B cell (primary cell): ENCODE results near the gene CNNM3. TPM values are rescaled to one million over a fixed set of nuclear protein-coding genes. Genes with fewer than 3 reads are reported as not detected.

Experiments
- ATAC-seq: fragments of 200-7000 bp; cut with Tn5 transposase; one replicate; pipeline ENCODE4 v1.10.0; 2021; ENCODE audit warnings: low read depth, mild to moderate bottlenecking, moderate number of reproducible peaks, moderate library complexity
- CTCF ChIA-PET: fragments of 350-600 bp; sonication (Branson Sonifier 250); formaldehyde crosslinking; loops from one replicate; lab custom pipeline; 2021; ENCODE audit warnings: antibody characterized with exemption, inconsistent platforms; lab: Charles Lee
- POLR2A ChIA-PET: fragments of 350-600 bp; sonication (Branson Sonifier 250); formaldehyde crosslinking; loops from one replicate; lab custom pipeline; 2021; ENCODE audit warnings: antibody characterized with exemption; lab: Charles Lee
- DNase-seq: peaks from one replicate; pipeline ENCODE4 v3.0.0; 2013
- H2AFZ ChIP-seq: 2 replicates; pipeline ENCODE4 v1.6.1; 2012; ENCODE audit warnings: mild to moderate bottlenecking, low read depth, low read length; ENCODE audit not compliant: insufficient read depth, poor library complexity, severe bottlenecking
- H3K27ac ChIP-seq, 2 donors: 1 replicate in 1 of 2; 2 replicates in 1 of 2; pipeline ENCODE4 v1.5.1; 2012 to 2013; ENCODE audit warnings: low read length in 2 of 2, mild to moderate bottlenecking in 2 of 2, moderate library complexity in 1 of 2
- H3K27me3 ChIP-seq, 4 experiments: fragments of 200-600 bp in 1 of 4; sonication (generic) in 1 of 4; replicated peaks in 1 of 4; 1 replicate in 2 of 4; 2 replicates in 2 of 4; pipeline versions ENCODE4 v1.6.1 to v1.7.0; 2013 to 2016; ENCODE audit warnings: low read length in 3 of 4, mild to moderate bottlenecking in 2 of 4, mixed read lengths in 1 of 4, moderate library complexity in 1 of 4; ENCODE audit not compliant: insufficient read depth in 4 of 4, control insufficient read depth in 3 of 4; ENCODE audit errors: control extremely low read depth in 1 of 4
- H3K36me3 ChIP-seq, 2 experiments: replicated peaks in 1 of 2; 1 replicate in 1 of 2; 2 replicates in 1 of 2; pipeline versions ENCODE4 v1.6.1 to v1.7.1; 2013; ENCODE audit warnings: low read length in 1 of 2; ENCODE audit not compliant: insufficient read depth in 2 of 2, control insufficient read depth in 1 of 2; ENCODE audit errors: control extremely low read depth in 1 of 2, extremely low read depth in 1 of 2
- H3K4me1 ChIP-seq, 2 donors: fragments of 200-600 bp in 1 of 2; sonication (generic) in 1 of 2; 1 replicate in 1 of 2; 2 replicates in 1 of 2; pipeline versions ENCODE4 v1.5.1 to v1.6.1; 2013 to 2017; ENCODE audit warnings: low read length in 2 of 2; ENCODE audit not compliant: control insufficient read depth in 2 of 2, insufficient read depth in 2 of 2
- H3K4me2 ChIP-seq: replicated peaks from 2 replicates; pipeline ENCODE3; 2012; ENCODE audit warnings: mild to moderate bottlenecking, low read depth, low read length; ENCODE audit not compliant: poor library complexity, severe bottlenecking
- H3K4me3 ChIP-seq, 5 experiments: fragments of 200-600 bp in 1 of 5; sonication (generic) in 1 of 5; 1 replicate in 3 of 5; 2 replicates in 2 of 5; pipeline versions ENCODE4 v1.5.1 to v1.7.0; 2011 to 2016; ENCODE audit warnings: low read length in 4 of 5, mild to moderate bottlenecking in 4 of 5, low read depth in 2 of 5, control low read depth in 1 of 5, moderate library complexity in 1 of 5; ENCODE audit not compliant: insufficient read depth in 1 of 5; ENCODE audit errors: control extremely low read depth in 1 of 5, extremely low read depth in 1 of 5
- H3K79me2 ChIP-seq: fragments of 200-600 bp; sonication (generic); one replicate; pipeline ENCODE4 v1.6.0; 2016; ENCODE audit warnings: low read length; ENCODE audit not compliant: control insufficient read depth, insufficient read depth
- H3K9ac ChIP-seq: fragments of 200-600 bp; sonication (generic); 2 replicates; pipeline ENCODE4 v1.6.1; 2017; ENCODE audit warnings: mild to moderate bottlenecking, low read length, moderate library complexity
- H3K9me3 ChIP-seq, 3 donors: one replicate each; pipeline versions ENCODE4 v1.6.1 to v1.7.1; 2013; ENCODE audit warnings: low read length in 2 of 3; ENCODE audit not compliant: control insufficient read depth in 2 of 3, insufficient read depth in 1 of 3; ENCODE audit errors: control extremely low read depth in 1 of 3
- H4K20me1 ChIP-seq: 2 replicates; pipeline ENCODE4 v1.6.0; 2012; ENCODE audit warnings: mild to moderate bottlenecking, low read length; ENCODE audit not compliant: insufficient read depth, control insufficient read depth, poor library complexity, severe bottlenecking
- H3K27ac Mint-ChIP-seq: one replicate; pipeline ENCODE4 v1.8.0; 2021; ENCODE audit warnings: mixed read lengths
- H3K27me3 Mint-ChIP-seq: one replicate; pipeline ENCODE4 v1.8.0; 2021; ENCODE audit warnings: mixed read lengths
- H3K4me1 Mint-ChIP-seq: one replicate; pipeline ENCODE4 v1.8.0; 2021; ENCODE audit warnings: mixed read lengths
- H3K4me3 Mint-ChIP-seq: one replicate; pipeline ENCODE4 v1.8.0; 2021; ENCODE audit warnings: mixed read lengths
- H3K9me3 Mint-ChIP-seq: one replicate; pipeline ENCODE4 v1.8.0; 2022; ENCODE audit warnings: mixed read lengths; ENCODE audit not compliant: insufficient read depth
- EZH2 ChIP-seq: IDR thresholded peaks from 2 replicates; pipeline ENCODE4 v1.6.1; 2012; ENCODE audit warnings: borderline replicate concordance, low read depth, mild to moderate bottlenecking, moderate library complexity, low read length; ENCODE audit not compliant: insufficient read depth, poor library complexity, severe bottlenecking
- WGBS: methylation state at CpG from one replicate; pipeline ENCODE4 v1.1.5; 2013; ENCODE audit warnings: missing lambda C conversion rate; ENCODE audit not compliant: insufficient coverage; 5-methylcytosine and 5-hydroxymethylcytosine counted together
- intact Hi-C: fragments of 100-400 bp; cut with micrococcal nuclease; formaldehyde crosslinking; loops from one replicate; pipeline ENCODE4 v1.10.0; 2022
- polyA plus RNA-seq: library from polyadenylated mRNA; depleted of rRNA; stranded (reverse); fragments of >200 nt; gene quantifications from 2 replicates; pipeline ENCODE4 v1.2.3, GENCODE V29; 2012
- total RNA-seq, 2 donors: library from RNA; stranded (reverse); fragments of 120-200 nt in 1 of 2; gene quantifications; 1 replicate in 1 of 2; 2 replicates in 1 of 2; pipeline versions ENCODE4 v1.2.3 to v1.2.4, GENCODE V29; 2013 to 2022
- TF ChIP-seq, protein P1 (sequence below): fragments of 200-600 bp; IDR thresholded peaks from one replicate; pipeline ENCODE4 v1.8.0; 2022; ENCODE audit warnings: antibody characterized with exemption, mild to moderate bottlenecking

The CNNM3 gene
- total and polyA plus RNA-seq, 2 donors (not counting 1 experiment from before 2014, with no cell fraction given) = 28.8 to 54.7 TPM

DNA sequence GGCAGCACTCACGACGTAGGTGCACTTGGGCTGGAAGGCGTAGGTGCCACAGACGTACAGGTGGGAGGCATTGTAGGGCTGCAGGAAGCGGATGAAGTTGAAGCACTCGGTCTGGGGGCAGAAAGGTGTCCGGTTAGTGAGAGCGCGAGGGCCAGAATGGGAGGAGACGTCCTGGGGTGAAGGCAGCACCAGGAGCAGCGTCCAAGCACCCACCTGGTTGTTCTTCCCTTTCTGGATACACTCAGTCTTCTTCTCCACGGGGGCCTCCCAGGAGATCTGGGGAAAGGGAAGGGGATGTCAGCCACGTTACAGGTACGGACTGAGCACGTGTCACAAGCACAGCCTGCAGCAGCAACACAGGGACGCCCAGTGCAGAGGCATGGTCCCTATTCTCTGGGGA is 49.6 kb downstream of the CNNM3 start:
- H3K9ac ChIP-seq = no peak overlapping the region
- ATAC-seq (no peak), DNase-seq (no peak)
- H3K27me3 ChIP-seq = peaks cover 0 to 34% (median 12%) of the 10 kb centered on the region in 4 experiments
- TF ChIP-seq, protein P1, sequence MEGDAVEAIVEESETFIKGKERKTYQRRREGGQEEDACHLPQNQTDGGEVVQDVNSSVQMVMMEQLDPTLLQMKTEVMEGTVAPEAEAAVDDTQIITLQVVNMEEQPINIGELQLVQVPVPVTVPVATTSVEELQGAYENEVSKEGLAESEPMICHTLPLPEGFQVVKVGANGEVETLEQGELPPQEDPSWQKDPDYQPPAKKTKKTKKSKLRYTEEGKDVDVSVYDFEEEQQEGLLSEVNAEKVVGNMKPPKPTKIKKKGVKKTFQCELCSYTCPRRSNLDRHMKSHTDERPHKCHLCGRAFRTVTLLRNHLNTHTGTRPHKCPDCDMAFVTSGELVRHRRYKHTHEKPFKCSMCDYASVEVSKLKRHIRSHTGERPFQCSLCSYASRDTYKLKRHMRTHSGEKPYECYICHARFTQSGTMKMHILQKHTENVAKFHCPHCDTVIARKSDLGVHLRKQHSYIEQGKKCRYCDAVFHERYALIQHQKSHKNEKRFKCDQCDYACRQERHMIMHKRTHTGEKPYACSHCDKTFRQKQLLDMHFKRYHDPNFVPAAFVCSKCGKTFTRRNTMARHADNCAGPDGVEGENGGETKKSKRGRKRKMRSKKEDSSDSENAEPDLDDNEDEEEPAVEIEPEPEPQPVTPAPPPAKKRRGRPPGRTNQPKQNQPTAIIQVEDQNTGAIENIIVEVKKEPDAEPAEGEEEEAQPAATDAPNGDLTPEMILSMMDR = no peak
- TF ChIP-seq EZH2 = no peak
- H2AFZ ChIP-seq = no peak overlapping the region
- Mint-ChIP-seq H3K4me3 (no peak overlapping the region), H3K27me3 (peaks cover 24% of the 10 kb centered on the region), H3K27ac (no peak overlapping the region), H3K4me1 (peaks cover 20% of the 10 kb centered on the region), H3K9me3 (no peaks in the 10 kb centered on the region)
- intact Hi-C loops = no loop called here
- H3K36me3 ChIP-seq = no peaks in the 10 kb centered on the region
- H4K20me1 ChIP-seq = no peaks in the 10 kb centered on the region
- no peaks in the 10 kb centered on the region for H3K79me2 ChIP-seq
- peaks cover 0 to 14% (median 0%) of the 10 kb centered on the region in 3 donors for H3K9me3 ChIP-seq
- no peak overlapping the region for H3K4me3 ChIP-seq
- peaks cover 24 to 30% of the 10 kb centered on the region in 2 donors for H3K4me1 ChIP-seq
- CTCF ChIA-PET = no interaction called here
- no peak overlapping the region for H3K4me2 ChIP-seq
- POLR2A ChIA-PET = no interaction called here
- 98% methylated on average over 7 of the region's 16 CpGs for WGBS
- no peak overlapping the region for H3K27ac ChIP-seq

DNA sequence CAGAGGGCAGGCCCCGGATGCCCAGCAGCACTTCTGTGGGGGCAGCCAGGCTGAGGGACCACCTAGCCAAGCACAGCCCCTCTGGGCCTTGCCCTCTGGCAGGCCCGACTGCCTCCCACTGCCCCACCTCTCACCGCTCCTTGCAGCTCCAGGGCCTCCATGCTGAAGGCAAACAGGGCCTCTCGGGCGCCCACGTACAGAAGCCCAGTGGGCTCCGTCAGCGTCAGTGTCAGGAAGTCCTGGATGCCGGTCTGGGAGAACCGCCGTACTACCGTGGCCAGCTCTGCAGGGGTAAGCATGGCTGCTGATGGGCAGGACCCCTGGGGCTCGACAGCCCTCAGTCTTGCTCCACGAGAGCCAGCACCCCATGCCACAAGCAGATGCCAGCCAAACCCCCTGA is 50.1 kb downstream of the CNNM3 start:
- Histone ChIP-seq H4K20me1 (no peaks in the 10 kb centered on the region), H3K4me1 (peaks cover 27 to 33% of the 10 kb centered on the region in 2 donors), H3K79me2 (no peaks in the 10 kb centered on the region), H3K9me3 (peaks cover 0 to 14% (median 0%) of the 10 kb centered on the region in 3 donors), H2AFZ (no peak overlapping the region), H3K9ac (no peak overlapping the region), H3K27me3 (peaks cover 0 to 39% (median 13%) of the 10 kb centered on the region in 4 experiments), H3K36me3 (no peaks in the 10 kb centered on the region), H3K4me2 (no peak overlapping the region), H3K27ac (no peak overlapping the region), H3K4me3 (no peak overlapping the region)
- H3K9me3 Mint-ChIP-seq = no peaks in the 10 kb centered on the region
- H3K27me3 Mint-ChIP-seq = peaks cover 28% of the 10 kb centered on the region
- POLR2A ChIA-PET = no interaction called here
- TF ChIP-seq, protein P1 = no peak
- TF ChIP-seq EZH2 = no peak
- intact Hi-C loops = no loop called here
- 93% methylated on average over 12 of the region's 14 CpGs for WGBS
- ATAC-seq (no peak), DNase-seq (no peak)
- no peak overlapping the region for H3K27ac Mint-ChIP-seq
- CTCF ChIA-PET = no interaction called here
- peaks cover 25% of the 10 kb centered on the region for H3K4me1 Mint-ChIP-seq
- H3K4me3 Mint-ChIP-seq = no peak overlapping the region
